UCSD-AML1 (cell line): ENCODE data around the gene TERT.
"Not testable (repeated sequence)": the region's sequence is repeated elsewhere in the genome, so short reads cannot be mapped to it uniquely, and the experiment has no call there.

Source experiments
- DNase-seq: peaks from one replicate; lab custom pipeline; 2025; ENCODE audit not compliant: unreplicated experiment; lab: John Stamatoyannopoulos, UW

TERT gene

DNA sequence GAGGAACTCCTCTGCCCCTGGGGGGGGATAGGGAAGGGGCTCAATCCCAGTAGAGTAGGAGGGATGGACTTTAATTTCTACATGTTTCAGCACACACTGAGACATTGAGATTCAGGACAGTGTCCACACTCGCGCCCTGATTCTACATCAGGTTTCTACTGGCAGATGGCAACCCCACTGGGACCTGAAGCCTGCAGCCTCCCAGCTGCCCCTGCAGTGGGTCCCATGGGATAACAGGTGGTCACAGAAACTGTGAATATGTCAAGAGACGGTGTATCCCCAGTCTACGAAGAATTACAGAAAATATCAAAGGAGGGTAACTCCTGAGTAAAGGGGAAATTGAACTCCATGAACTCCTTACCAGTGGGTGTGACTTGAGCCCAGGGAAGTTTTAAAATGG is 2.4 kb upstream of the TERT start:
- DNase-seq, result no peak

DNA sequence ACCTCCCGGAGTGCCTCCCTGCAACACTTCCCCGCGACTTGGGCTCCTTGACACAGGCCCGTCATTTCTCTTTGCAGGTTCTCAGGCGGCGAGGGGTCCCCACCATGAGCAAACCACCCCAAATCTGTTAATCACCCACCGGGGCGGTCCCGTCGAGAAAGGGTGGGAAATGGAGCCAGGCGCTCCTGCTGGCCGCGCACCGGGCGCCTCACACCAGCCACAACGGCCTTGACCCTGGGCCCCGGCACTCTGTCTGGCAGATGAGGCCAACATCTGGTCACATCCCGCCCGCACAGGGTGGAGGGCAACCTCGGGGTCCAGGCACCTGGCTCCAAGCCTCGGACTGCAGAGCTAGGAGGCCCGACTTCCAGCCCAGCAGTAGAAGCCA is 776 bp upstream of the TERT start:
- DNase-seq, result no peak

DNA sequence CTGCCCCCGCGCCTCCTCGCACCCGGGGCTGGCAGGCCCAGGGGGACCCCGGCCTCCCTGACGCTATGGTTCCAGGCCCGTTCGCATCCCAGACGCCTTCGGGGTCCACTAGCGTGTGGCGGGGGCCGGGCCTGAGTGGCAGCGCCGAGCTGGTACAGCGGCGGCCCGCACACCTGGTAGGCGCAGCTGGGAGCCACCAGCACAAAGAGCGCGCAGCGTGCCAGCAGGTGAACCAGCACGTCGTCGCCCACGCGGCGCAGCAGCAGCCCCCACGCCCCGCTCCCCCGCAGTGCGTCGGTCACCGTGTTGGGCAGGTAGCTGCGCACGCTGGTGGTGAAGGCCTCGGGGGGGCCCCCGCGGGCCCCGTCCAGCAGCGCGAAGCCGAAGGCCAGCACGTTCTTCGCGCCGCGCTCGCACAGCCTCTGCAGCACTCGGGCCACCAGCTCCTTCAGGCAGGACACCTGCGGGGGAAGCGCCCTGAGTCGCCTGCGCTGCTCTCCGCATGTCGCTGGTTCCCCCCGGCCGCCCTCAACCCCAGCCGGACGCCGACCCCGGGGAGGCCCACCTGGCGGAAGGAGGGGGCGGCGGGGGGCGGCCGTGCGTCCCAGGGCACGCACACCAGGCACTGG is 548 bp downstream of the TERT start:
- DNase-seq, result no peak

DNA sequence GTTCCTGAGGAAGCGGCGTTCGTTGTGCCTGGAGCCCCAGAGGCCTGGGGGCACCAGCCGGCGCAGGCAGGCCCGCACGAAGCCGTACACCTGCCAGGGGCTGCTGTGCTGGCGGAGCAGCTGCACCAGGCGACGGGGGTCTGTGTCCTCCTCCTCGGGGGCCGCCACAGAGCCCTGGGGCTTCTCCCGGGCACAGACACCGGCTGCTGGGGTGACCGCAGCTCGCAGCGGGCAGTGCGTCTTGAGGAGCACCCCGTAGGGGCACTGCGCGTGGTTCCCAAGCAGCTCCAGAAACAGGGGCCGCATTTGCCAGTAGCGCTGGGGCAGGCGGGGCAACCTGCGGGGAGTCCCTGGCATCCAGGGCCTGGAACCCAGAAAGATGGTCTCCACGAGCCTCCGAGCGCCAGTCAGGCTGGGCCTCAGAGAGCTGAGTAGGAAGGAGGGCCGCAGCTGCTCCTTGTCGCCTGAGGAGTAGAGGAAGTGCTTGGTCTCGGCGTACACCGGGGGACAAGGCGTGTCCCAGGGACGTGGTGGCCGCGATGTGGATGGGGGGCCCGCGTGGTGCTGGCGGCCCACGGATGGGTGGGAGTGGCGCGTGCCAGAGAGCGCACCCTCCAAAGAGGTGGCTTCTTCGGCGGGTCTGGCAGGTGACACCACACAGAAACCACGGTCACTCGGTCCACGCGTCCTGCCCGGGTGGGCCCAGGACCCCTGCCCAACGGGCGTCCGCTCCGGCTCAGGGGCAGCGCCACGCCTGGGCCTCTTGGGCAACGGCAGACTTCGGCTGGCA is 1.3 kb downstream of the TERT start:
- DNase-seq, result no peak

DNA sequence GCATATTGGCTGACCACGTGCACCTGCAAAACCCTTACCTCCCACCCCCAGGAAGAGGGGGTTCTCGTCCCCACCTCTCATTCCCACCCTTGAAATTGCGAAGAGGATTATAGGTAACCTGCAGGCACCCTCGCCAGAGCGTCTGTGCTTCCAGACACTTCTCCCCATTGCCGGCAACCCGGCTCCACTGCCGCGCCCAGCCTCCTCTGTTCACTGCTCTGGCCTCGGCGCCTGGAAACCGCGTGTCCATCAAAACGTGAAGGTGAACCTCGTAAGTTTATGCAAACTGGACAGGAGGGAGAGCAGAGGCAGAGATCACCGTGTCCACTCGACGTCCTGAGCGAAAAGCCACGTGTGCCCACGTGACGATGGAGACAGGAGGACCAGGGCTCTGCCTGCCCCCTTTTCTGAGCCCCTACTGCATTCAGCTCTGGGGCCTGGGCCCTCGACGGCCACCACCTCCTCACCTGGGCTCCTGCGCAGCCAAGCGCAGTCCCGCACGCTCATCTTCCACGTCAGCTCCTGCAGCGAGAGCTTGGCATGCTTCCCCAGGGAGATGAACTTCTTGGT is 1.9 kb downstream of the TERT start:
- DNase-seq, result no peak

DNA sequence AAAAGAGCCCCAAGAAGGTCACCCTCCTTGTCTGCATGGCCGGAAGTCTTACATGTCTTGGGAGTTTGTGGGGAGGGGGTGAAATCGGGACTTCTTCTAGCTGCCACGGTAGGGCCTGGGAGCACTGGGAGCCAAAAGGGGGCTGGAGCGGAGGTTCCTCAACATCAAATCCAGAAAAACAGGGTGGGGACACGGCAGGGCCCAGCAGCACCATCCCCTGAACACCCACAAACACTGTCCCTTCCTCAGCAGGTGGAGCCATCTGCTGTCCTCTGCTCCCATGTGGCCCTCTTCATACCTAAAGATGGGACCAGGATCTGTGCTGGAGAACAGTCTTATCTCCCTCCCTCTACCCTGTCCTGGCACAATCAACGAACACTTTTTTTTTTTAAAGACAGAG is 2.7 kb downstream of the TERT start:
- DNase-seq, result no peak

DNA sequence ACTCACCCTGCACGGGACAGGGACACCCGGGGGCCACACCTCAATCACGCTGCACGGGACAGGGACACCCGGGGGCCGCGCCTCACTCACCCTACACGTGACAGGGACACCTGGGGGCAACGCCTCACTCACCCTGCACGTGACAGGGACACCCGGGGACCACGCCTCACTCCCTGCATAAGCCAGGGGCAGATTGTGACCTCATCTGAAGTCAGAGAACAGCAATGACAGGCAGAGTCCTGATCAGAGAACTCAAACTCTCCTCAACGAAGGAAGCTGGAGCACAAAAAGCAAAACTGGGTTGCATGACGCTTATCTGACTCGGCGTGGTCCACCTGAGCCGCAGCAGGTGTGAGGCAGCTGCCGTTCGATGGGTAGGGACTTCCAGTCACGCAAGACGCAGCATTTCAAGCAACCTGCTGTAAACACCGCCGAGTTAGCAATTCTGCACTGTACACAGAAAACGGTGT is 3.2 kb downstream of the TERT start:
- no peak for DNase-seq

DNA sequence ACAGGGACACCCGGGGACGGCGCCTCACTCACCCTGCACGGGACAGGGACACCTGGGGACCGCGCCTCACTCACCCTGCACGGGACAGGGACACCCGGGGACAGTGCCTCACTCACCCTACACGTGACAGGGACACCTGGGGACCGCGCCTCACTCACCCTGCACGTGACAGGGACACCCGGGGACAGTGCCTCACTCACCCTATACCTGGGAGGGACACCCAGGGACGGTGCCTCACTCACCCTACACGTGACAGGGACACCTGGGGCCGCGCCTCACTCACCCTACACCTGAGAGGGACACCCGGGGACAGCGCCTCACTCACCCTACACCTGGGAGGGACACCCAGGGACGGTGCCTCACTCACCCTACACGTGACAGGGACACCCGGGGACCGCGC is 3.9 kb downstream of the TERT start:
- not testable (repeated sequence) for DNase-seq

DNA sequence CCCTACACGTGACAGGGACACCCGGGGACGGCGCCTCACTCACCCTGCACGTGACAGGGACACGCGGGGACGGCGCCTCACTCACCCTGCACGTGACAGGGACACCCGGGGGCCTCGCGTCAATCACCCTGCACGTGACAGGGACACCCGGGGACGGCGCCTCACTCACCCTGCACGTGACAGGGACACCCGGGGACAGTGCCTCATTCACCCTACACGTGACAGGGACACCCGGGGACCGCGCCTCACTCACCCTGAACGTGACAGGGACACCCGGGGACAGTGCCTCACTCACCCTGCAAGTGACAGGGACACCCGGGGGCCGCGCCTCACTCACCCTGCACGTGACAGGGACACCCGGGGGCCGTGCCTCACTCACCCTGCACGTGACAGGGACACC is 5.3 kb downstream of the TERT start:
- not testable (repeated sequence) for DNase-seq

DNA sequence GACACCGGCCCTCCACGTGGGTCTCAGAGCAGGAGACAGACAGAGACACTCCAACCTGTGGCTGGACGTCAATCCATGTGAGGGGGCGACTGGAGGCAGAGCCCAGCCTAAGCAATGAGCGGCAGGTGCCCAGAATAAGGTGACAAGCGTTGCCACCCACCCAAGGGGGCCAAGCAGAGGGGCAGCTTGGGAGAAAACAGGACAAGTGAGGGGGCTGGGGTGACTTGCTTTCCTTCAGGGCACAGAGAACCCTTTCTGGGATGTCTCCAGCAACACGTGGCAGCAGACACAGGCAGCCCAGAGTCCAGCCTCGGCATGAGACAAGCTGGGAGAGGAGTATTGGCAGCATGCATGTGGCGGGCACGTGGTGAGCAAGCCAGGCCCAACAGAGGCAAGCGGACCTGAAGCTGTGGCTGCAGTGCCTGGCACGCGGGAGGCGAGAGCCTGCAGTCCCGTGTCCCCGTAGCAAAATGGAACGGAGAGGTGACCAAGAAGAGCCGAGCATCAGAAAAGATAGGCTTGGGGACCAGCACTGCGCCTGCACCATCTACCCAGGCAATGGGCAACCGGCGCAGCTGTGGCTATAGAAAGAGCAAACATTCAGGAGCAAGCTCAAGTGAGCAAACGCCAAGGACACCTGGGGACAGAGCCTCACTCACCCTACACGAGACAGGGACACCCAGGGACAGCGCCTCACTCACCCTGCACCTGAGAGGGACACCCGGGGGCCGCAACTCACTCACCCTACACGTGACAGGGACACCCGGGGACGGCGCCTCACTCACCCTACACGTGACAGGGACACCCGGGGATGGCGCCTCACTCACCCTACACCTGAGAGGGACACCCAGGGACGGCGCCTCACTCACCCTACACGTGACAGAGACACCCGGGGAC is 6.2 kb downstream of the TERT start:
- no peak for DNase-seq

DNA sequence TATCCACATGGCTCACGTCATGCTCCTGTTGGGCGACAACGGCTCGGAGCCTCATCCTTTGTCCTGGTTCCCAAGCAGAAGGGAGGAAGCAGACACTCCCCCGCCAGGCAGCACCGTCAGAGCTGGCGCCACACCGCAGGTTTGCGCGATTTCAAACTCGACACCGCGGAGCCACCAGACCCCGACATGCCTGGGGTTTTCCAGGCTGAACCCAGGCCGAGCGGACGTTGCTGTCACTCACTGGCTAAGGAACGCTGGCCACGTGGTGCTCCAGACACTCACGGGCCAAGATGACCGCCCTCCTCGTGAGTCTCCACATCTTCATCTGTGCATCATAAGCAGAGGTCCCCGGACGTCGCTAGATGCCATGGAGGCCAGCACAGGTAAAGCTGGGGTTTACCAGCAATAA is 9.0 kb downstream of the TERT start:
- no peak for DNase-seq

DNA sequence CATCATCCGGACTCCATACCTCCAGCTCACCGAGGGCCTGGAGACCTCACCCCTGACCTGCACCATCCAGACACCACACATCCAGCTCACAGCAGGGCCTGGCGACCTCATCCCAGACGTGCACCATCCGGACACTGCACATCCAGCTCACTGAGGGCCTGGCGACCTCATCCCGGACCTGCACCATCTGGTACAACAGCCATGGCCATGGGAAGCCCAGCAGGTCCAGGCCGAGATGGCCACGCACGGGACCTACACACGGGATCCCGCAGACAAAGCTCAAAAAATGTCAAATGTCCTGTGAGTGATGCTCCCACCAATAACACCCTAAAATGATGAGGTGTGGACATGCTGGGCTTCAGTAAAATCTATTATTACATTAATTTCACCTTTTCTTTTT is 9.7 kb downstream of the TERT start:
- DNase-seq, result no peak

DNA sequence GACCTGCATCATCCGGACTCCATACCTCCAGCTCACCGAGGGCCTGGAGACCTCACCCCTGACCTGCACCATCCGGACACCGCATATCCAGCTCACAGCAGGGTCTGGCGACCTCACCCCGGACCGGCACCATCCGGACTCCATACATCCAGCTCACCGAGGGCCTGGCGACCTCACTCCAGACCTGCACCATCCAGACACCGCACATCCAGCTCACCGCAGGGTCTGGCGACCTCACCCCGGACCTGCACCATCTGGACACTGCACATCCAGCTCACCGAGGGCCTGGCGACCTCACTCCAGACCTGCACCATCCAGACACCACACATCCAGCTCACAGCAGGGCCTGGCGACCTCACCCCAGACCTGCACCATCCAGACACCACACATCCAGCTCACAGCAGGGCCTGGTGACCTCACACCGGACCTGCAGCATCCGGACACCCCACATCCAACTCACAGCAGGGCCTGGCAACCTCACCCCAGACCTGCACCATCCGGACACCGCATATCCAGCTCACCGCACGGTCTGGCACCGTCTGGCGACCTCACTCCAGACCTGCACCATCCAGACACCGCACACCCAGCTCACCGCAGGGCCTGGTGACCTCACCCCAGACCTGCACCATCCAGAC is 10.4 kb downstream of the TERT start:
- not testable (repeated sequence) for DNase-seq

DNA sequence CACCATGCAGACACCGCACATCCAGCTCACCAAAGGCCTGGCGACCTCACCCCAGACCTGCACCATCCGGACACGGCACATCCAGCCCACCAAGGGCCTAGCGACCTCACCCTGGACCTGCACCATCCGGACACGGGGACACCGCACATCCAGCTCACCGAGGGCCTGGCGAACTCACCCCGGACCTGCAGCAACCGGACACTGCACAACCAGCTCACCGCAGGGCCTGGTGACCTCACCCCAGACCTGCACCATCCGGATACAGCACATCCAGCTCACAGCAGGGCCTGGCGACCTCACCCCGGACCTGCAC is 11.2 kb downstream of the TERT start:
- not testable (repeated sequence) for DNase-seq

DNA sequence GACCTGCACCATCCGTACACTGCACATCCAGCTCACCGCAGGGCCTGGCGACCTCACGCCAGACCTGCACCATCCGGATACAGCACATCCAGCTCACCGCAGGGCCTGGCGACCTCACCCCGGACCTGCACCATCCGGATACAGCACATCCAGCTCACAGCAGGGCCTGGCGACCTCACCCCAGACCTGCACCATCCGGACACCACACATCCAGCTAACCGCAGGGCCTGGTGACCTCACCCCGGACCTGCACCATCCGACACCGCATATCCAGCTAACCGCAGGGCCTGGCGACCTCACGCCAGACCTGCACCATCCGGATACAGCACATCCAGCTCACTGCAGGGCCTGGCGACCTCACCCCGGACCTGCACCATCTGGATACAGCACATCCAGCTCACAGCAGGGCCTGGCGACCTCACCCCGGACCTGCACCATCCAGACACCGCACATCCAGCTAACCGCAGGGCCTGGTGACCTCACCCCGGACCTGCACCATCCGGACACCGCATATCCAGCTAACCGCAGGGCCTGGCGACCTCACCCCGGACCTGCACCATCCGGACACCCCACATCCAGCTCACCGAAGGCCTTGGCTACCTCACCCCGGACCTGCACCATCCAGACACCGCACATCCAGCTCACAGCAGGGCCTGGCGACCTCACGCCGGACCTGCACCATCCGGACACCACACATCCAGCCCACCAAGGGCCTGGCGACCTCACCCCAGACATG is 11.7 kb downstream of the TERT start:
- DNase-seq, result not testable (repeated sequence)

DNA sequence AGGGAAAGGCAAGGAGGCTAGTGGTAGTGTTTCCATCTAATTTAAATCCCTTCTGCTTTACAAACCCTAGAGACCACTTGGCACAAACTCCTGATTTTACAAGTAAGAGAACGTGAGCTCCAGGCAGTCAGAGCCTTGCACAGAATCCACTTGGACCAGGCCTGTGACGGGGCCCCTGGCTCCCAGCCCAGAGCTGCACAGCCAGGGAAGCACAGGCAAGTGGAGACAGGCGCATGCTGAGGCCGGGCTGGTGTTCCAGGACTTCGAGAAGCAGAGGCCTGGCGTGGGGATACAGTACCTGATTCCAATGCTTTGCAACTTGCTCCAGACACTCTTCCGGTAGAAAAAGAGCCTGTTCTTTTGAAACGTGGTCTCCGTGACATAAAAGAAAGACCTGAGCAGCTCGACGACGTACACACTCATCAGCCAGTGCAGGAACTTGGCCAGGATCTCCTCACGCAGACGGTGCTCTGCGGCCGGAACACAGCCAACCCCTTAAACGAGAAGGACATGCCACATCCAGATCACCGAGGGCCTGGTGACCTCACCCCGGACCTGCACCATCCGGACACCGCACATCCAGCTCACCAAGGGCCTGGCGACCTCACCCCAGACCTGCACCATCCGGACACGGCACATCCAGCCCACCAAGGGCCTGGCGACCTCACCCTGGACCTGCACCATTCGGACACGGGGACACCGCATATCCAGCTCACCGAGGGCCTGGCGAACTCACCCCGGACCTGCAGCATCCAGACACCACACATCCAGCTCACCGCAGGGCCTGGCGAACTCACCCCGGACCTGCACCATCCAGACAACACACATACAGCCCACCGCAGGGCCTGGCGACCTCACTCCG is 12.5 kb downstream of the TERT start:
- no peak for DNase-seq

DNA sequence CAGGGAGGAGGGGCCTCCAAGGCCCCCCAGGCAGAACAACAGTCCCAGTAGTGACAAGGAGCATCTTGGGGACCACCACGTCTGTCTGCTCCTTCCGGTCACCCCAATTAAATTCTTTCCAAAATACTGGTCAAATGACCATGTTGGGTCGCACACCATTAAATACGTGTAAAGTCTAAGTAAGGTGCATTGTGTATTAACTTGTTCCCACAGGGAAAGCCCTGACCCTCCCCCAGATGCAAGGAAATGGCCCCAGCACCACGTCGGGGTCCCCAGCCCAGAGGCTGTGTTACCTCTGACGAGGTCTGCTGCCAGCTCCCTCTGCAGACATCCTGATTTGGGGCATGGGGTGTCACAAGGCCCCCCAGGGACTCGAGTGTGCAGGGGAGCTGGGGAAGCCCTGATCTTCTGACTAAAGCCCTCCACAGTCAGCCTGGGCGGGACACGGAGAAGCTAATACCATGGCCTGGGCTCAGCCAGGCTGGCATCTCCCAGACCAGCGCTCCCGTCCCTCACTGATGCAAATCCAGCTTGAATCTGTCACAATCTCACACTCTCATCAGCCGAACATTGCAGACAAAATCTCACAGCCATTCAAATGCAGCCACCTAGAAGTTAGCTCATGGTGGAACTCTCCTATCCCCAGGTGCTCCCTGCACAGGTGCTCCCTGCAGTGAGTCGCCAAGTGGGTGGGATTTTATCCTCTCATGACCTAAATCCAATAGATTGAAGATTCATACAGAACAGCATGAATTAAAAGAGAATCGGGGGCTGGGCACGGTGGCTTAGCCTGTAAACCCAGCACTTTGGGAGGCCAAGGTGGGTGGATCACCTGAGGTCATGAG is 13.6 kb downstream of the TERT start:
- DNase-seq, result no peak

DNA sequence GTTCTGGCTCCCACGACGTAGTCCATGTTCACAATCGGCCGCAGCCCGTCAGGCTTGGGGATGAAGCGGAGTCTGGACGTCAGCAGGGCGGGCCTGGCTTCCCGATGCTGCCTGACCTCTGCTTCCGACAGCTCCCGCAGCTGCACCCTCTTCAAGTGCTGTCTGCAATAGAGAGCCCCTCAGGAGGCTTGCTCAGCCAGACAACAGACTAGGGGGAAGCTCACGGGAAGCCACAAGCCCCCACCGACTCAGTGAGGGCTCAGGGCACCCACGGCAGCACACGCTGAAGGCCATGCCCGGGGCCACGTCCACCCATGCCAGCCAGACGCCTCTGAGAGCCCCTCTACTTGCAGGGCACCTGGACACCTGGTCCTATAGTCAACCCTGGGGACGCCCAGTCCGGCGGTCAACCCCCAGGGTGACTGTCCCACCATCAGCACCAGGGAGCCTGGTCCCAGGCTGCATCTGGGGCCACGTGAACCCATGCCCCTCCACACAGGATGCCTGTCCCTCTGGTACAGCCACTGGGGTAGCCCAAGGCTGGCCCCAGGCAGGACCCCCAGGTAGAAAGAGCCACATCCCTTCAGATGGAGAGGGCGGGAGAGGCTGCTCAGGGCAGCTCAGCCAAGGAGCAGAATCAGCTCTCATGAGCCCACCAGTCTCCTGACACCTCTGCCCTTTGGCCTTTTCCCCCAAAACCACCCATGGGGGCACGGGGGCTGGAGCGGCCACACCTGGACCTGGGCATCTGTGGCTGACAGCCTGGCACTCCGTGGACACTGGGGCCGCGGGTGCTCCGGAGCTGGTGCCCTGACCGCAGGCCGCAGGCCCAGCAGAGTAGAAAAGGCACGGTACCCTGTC is 14.5 kb downstream of the TERT start:
- DNase-seq, result no peak
